Calu3 (cell line): Measurements from ENCODE around the gene ZNF319. TPM values are rescaled to one million over a fixed set of nuclear protein-coding genes. Genes with fewer than 3 reads are reported as not detected.

Source experiments
- BruUV-seq: library from RNA; stranded (reverse); fragments of 400-500 nt; replicated peaks from 2 replicates; lab custom pipeline; 2021; lab: Mats Ljungman, UMichigan
- CTCF ChIA-PET: fragments of 300-600 bp; sonication (Branson Sonifier 250); formaldehyde crosslinking; loops from one replicate; lab custom pipeline; 2022; ENCODE audit warnings: antibody characterized with exemption; lab: Charles Lee
- DNase-seq: peaks from one replicate; pipeline ENCODE4 v3.0.0; 2022
- H3K27ac Mint-ChIP-seq: one replicate; pipeline ENCODE4 v1.8.0; 2022; ENCODE audit warnings: mixed read lengths; ENCODE audit not compliant: unreplicated experiment
- H3K27me3 Mint-ChIP-seq: one replicate; pipeline ENCODE4 v1.8.0; 2022; ENCODE audit warnings: mixed read lengths; ENCODE audit not compliant: unreplicated experiment
- H3K36me3 Mint-ChIP-seq: one replicate; pipeline ENCODE4 v1.8.0; 2022; ENCODE audit warnings: mild to moderate bottlenecking, moderate library complexity, mixed read lengths; ENCODE audit not compliant: insufficient read depth, unreplicated experiment
- H3K4me1 Mint-ChIP-seq: one replicate; pipeline ENCODE4 v1.8.0; 2022; ENCODE audit warnings: mild to moderate bottlenecking, low read depth, mixed read lengths; ENCODE audit not compliant: unreplicated experiment
- H3K4me3 Mint-ChIP-seq: one replicate; pipeline ENCODE4 v1.8.0; 2022; ENCODE audit warnings: mild to moderate bottlenecking, low read depth, moderate library complexity, mixed read lengths; ENCODE audit not compliant: unreplicated experiment
- H3K9me3 Mint-ChIP-seq: one replicate; pipeline ENCODE4 v1.8.0; 2022; ENCODE audit warnings: low read depth, mixed read lengths; ENCODE audit not compliant: unreplicated experiment
- CTCF ChIP-seq: fragments of 200-600 bp; IDR thresholded peaks from one replicate; pipeline ENCODE4 v1.8.0; 2022; ENCODE audit warnings: antibody characterized with exemption; ENCODE audit not compliant: unreplicated experiment
- intact Hi-C: fragments of 100-400 bp; cut with micrococcal nuclease; formaldehyde crosslinking; loops from one replicate; pipeline ENCODE4 v1.10.0; 2022; ENCODE audit not compliant: unreplicated experiment
- total RNA-seq: library from RNA; stranded (reverse); gene quantifications from 2 replicates; pipeline ENCODE4 v1.2.3, GENCODE V29; 2022

The ZNF319 gene
- total RNA-seq, 1 experiment from 2014 or later, result 10.0 TPM

DNA sequence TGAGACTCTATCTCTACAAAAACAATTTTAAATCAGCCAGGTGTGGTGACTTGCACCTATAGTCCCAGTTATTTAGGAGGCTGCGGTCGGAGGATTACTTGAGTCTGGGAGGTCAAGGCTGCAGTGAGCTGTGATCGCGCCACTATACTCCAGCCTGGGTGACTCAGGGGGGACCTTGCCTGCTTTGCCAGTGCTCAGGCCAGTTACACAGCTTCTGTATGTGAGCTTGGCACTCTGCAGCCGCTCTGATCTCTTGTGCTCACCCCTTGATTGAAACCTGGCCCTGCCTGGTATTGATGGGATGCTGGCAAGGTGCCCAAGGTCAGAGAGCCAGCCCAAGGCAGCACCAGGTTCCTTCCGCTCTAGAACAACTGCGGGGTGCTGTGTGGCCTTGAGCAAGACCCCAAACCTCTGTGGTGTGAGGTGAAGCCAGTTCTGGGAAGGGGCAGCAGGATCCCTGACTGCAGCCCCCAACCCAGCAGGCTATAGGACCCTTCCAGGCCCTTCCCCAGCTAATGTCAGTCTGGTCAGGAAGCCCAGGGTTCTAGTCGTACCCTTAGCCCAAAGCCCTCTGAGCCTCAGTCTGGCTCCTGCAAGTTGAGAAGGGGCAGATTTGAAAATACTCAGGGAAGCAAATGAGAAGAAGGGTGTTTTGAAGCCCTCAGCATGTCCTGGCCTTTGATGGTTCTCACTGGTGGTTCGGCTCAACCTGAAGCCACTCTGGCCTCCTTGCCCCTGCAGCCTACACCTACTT is 44.0 kb upstream of the ZNF319 start:
- Mint-ChIP-seq H3K9me3 (no peaks in the 10 kb centered on the region), H3K27me3 (no peaks in the 10 kb centered on the region), H3K27ac (no peak overlapping the region), H3K4me3 (no peak overlapping the region), H3K4me1 (no peaks in the 10 kb centered on the region), H3K36me3 (peaks cover 6% of the 10 kb centered on the region)
- CTCF ChIA-PET, result interaction anchor here (0.6 kb wide), 1 partner anchor 20 kb away, joined by 4 read pairs; no protein-coding TSS in a partner anchor
- intact Hi-C loops, result no loop called here
- no peak for TF ChIP-seq CTCF
- no peak for DNase-seq
- no TSS peak for BruUV-seq

GRCh38 chr16:58043571-58044155 is 43.2 kb upstream of the ZNF319 start:
- Mint-ChIP-seq H3K4me1 (no peaks in the 10 kb centered on the region), H3K27ac (no peak overlapping the region), H3K27me3 (no peaks in the 10 kb centered on the region), H3K36me3 (peaks cover 7% of the 10 kb centered on the region), H3K4me3 (no peak overlapping the region), H3K9me3 (no peaks in the 10 kb centered on the region)
- DNase-seq, result no peak
- intact Hi-C loops, result no loop called here
- CTCF ChIA-PET, result interaction anchor here (0.6 kb wide), 1 partner anchor 19 kb away, joined by 4 read pairs; no protein-coding TSS in a partner anchor
- no peak for TF ChIP-seq CTCF
- BruUV-seq, result no TSS peak

GRCh38 chr16:58042886-58043515 is 42.5 kb upstream of the ZNF319 start:
- Mint-ChIP-seq H3K27me3 (no peaks in the 10 kb centered on the region), H3K36me3 (peaks cover 13% of the 10 kb centered on the region), H3K4me3 (no peak overlapping the region), H3K4me1 (no peaks in the 10 kb centered on the region), H3K9me3 (no peaks in the 10 kb centered on the region), H3K27ac (no peak overlapping the region)
- intact Hi-C loops, result no loop called here
- CTCF ChIA-PET, result no interaction called here
- DNase-seq, result no peak
- no TSS peak for BruUV-seq
- no peak for TF ChIP-seq CTCF

GRCh38 chr16:58042001-58042885 is 41.8 kb upstream of the ZNF319 start:
- no peaks in the 10 kb centered on the region for H3K9me3 Mint-ChIP-seq
- no peaks in the 10 kb centered on the region for H3K27me3 Mint-ChIP-seq
- H3K36me3 Mint-ChIP-seq, result peaks cover 16% of the 10 kb centered on the region
- no peaks in the 10 kb centered on the region for H3K4me1 Mint-ChIP-seq
- no peak for TF ChIP-seq CTCF
- BruUV-seq, result no TSS peak
- no peak overlapping the region for H3K4me3 Mint-ChIP-seq
- no peak for DNase-seq
- intact Hi-C loops, result no loop called here
- CTCF ChIA-PET, result no interaction called here
- no peak overlapping the region for H3K27ac Mint-ChIP-seq
